ENCODE results near the gene SUN2. TPM values are rescaled to one million over a fixed set of nuclear protein-coding genes. Genes with fewer than 3 reads are reported as not detected.
A peak's percentile ranks its signal among the peaks of the same experiment; 100 is the strongest.

The SUN2 gene
- total RNA-seq, 1 donor from 2014 or later: 209 TPM

DNA sequence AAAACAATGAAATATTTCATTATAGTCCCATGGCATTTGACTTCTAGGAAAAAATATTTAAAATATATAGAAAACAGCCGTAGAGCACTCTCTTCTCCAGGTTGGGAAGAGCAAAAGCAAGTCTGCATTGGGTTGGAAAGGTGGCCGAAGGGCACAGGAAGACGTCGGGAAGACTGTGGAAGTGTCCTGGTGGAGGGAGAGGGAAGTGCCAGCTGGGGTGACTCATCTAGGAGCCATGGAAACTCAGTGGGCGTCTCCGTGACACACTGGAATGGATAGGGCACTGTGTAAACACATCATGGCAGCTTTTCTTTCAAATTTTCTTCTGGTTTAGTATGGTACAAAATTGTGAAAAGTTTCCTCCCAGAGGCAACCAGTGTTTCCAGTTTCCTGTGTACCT is 37.4 kb downstream of the SUN2 start:
- DNase-seq: peak; percentile 73
- peaks cover 73% of the 10 kb centered on the region for H3K36me3 ChIP-seq

DNA sequence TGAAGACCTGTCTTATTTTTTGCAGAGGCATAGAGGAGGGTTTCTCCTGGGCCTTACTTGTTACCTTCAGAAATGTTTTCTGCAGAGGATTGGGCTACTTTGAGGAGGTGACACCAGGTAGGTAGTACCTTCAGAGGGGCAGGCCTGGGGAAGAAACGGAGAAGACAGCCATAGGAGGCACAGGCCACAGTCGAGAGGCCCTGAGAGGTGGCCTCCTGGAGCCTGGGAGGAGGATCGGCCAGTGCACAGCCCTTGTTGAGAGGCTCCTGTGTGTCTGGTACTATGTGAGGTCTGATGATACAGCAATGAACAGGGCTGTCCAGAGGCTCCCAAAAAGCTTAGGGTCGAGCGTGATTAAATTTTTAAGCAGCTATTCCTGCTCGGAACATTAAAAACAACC is 38.6 kb downstream of the SUN2 start:
- TF ChIP-seq, protein P1, sequence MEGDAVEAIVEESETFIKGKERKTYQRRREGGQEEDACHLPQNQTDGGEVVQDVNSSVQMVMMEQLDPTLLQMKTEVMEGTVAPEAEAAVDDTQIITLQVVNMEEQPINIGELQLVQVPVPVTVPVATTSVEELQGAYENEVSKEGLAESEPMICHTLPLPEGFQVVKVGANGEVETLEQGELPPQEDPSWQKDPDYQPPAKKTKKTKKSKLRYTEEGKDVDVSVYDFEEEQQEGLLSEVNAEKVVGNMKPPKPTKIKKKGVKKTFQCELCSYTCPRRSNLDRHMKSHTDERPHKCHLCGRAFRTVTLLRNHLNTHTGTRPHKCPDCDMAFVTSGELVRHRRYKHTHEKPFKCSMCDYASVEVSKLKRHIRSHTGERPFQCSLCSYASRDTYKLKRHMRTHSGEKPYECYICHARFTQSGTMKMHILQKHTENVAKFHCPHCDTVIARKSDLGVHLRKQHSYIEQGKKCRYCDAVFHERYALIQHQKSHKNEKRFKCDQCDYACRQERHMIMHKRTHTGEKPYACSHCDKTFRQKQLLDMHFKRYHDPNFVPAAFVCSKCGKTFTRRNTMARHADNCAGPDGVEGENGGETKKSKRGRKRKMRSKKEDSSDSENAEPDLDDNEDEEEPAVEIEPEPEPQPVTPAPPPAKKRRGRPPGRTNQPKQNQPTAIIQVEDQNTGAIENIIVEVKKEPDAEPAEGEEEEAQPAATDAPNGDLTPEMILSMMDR (IDR thresholded peaks at IDR 0.05): no peak

More for the DNA sequence above, 37.4 kb downstream of the SUN2 start:
- peak overlapping the region; percentile 26 for H3K27ac ChIP-seq
- TF ChIP-seq, protein P1 (IDR thresholded peaks at IDR 0.05): peak; percentile 56
- H3K4me1 ChIP-seq: peaks cover 36% of the 10 kb centered on the region
- intact Hi-C loops (cut with DNase I): no loop called here
- peak; percentile 88 to 95 for ATAC-seq
- no peaks in the 10 kb centered on the region for H3K27me3 ChIP-seq (ENCODE audit: low read depth)
- no peaks in the 10 kb centered on the region for H3K9me3 ChIP-seq
- H3K4me3 ChIP-seq: no peak overlapping the region

DNA sequence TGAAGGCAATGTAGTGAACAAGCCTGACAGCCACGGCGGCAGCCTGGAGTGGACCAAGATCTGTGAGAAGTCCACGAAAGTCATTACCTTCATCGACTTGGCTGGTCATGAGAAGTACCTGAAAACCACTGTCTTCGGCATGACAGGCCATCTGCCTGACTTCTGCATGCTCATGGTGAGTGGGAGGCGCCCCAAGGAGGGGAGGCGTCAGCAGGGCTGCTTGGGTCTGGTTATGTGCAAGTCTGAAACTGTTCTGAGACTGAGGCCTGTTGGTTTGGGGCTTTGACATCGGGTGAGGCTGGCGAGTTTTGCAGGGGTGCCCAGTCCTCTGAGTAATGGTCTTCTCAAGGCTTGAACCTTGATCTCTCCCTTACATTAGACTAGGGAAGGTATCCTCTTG is 39.0 kb downstream of the SUN2 start:
- DNase-seq (no peak), ATAC-seq (no peak)
- Histone ChIP-seq H3K36me3 (peaks cover 57% of the 10 kb centered on the region), H3K4me1 (peaks cover 50% of the 10 kb centered on the region), H3K9me3 (no peaks in the 10 kb centered on the region), H3K27me3 (ENCODE audit: low read depth) (no peaks in the 10 kb centered on the region), H3K4me3 (no peak overlapping the region), H3K27ac (no peak overlapping the region)
- TF ChIP-seq, protein P1 (IDR thresholded peaks at IDR 0.05): no peak
- intact Hi-C loops (cut with DNase I): no loop called here

More for the DNA sequence above, 38.6 kb downstream of the SUN2 start:
- Histone ChIP-seq H3K9me3 (no peaks in the 10 kb centered on the region), H3K27me3 (ENCODE audit: low read depth) (no peaks in the 10 kb centered on the region), H3K4me3 (no peak overlapping the region), H3K27ac (no peak overlapping the region), H3K36me3 (peaks cover 62% of the 10 kb centered on the region), H3K4me1 (peaks cover 48% of the 10 kb centered on the region)
- ATAC-seq: no peak
- intact Hi-C loops (cut with DNase I): no loop called here
- DNase-seq: no peak

DNA sequence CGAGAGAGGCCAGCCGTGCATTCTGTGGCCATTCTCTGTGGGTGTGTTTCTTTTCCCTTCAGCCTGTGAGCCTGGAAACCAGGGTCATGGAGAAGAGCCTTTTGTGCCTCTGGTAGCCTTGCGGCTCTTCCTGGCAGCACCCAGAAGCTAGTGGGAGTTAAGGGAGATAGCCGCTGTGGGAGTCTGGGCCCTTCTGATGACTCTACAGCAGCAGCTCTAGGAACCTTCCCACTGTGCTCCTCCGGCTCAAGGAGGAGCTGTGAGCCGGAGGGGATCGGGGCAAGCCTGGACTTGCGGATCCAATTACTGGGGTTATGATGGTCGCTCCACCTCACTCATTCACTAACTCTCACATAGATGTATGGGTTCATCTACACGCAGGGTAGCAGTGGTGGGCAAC is 39.5 kb downstream of the SUN2 start:
- Histone ChIP-seq H3K4me3 (no peak overlapping the region), H3K9me3 (no peaks in the 10 kb centered on the region), H3K36me3 (peaks cover 52% of the 10 kb centered on the region), H3K27ac (no peak overlapping the region), H3K4me1 (peaks cover 50% of the 10 kb centered on the region), H3K27me3 (ENCODE audit: low read depth) (no peaks in the 10 kb centered on the region)
- no peak for ATAC-seq
- TF ChIP-seq, protein P1 (IDR thresholded peaks at IDR 0.05): no peak
- no peak for DNase-seq
- intact Hi-C loops (cut with DNase I): no loop called here

DNA sequence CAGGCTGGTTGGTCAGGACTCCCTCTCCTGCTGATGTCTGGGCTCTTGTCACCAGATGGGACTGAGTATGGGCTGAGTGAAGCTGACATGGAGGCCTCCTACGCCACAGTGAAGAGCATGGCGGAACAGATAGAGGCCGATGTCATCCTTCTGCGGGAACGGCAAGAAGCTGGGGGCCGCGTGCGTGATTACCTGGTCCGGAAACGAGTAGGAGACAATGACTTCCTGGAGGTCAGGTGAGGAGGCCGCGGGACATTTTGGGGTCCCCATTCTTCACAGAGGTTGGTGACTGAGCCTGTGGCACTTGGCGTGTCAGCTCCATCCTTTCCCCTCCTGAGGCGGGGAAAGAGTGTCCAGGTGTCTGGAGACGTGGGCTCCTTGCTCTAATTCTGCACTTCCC is 39.9 kb downstream of the SUN2 start:
- Histone ChIP-seq H3K4me1 (peaks cover 50% of the 10 kb centered on the region), H3K27ac (no peak overlapping the region), H3K27me3 (ENCODE audit: low read depth) (no peaks in the 10 kb centered on the region), H3K9me3 (no peaks in the 10 kb centered on the region), H3K36me3 (peaks cover 49% of the 10 kb centered on the region), H3K4me3 (no peak overlapping the region)
- TF ChIP-seq, protein P1 (IDR thresholded peaks at IDR 0.05): no peak
- intact Hi-C loops (cut with DNase I): no loop called here
- DNase-seq (no peak), ATAC-seq (no peak)

All from lower lobe of right lung (tissue), 2 donors.